HL-60 (cell line): ENCODE data around the gene BACE1-AS.

Source experiments
- DNase-seq, 2 experiments: peaks; one replicate each; pipeline ENCODE4 v3.0.0-alpha.2; 2010 to 2020; ENCODE audit warnings: low read depth in 1 of 2, low spot score in 1 of 2
- H3K27ac ChIP-seq: fragments of 250-450 bp; sonication (Bioruptor Pico); replicated peaks from 2 replicates; pipeline ENCODE4 v1.5.1; 2020; ENCODE audit warnings: mild to moderate bottlenecking, moderate library complexity
- H3K27me3 ChIP-seq: fragments of 250-450 bp; sonication (Bioruptor Pico); 2 replicates; pipeline ENCODE4 v1.5.1; 2021; ENCODE audit warnings: mild to moderate bottlenecking, moderate library complexity; ENCODE audit not compliant: insufficient read depth, poor library complexity, severe bottlenecking
- H3K4me3 ChIP-seq: replicated peaks from 2 replicates; pipeline ENCODE4 v1.5.1; 2011; ENCODE audit warnings: mild to moderate bottlenecking, control low read depth, low read length; ENCODE audit not compliant: insufficient read depth
- GABPA ChIP-seq: IDR thresholded peaks from 2 replicates; pipeline ENCODE4 v1.6.1; 2012; ENCODE audit warnings: low read depth
- POLR2AphosphoS5 ChIP-seq: IDR thresholded peaks from 2 replicates; pipeline ENCODE4 v1.6.1; 2012; ENCODE audit warnings: low read depth
- SPI1 ChIP-seq: IDR thresholded peaks from 2 replicates; pipeline ENCODE4 v1.6.1; 2012; ENCODE audit warnings: low read depth, mild to moderate bottlenecking, borderline replicate concordance
- TF ChIP-seq, protein P1 (sequence below): IDR thresholded peaks from one replicate; pipeline ENCODE4 v1.5.1; 2011; ENCODE audit warnings: low read length, control low read depth, inconsistent platforms; ENCODE audit not compliant: insufficient read depth
- TF ChIP-seq, protein P2 (sequence below): IDR thresholded peaks from 2 replicates; pipeline ENCODE4 v1.6.1; 2012; ENCODE audit warnings: low read depth; ENCODE audit not compliant: insufficient replicate concordance

The BACE1-AS gene

DNA sequence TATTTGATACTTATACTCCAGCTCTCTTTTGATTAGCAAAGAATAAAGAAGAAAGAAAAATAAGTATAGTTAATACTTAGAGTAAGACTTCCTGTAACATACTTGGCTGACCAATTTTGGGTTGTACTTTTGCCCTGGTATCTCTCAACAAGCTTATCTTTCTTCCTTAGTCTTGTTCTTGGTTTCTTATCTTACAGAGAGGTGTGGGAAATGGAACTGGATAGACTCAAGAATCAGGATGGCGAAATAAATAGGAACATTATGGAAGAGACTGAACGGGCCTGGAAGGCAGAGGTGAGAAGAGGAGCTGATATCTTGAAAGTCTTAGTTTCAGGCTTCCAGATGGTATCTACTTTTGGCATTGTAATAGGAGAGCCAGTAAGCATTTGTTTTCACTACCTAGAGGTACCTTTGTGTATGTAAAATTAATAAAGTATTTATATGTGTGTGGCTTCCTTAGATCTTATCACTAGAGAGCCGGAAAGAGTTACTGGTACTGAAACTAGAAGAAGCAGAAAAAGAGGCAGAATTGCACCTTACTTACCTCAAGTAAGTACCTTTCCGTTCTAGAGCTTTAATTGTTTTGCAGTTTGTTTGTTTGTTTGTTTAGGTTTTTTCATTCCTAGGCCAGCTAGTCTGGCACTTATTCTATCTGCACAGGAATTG, 11.3 kb upstream of the BACE1-AS start:
- no peak overlapping the region for H3K4me3 ChIP-seq
- H3K27me3 ChIP-seq = no peaks in the 10 kb centered on the region
- H3K27ac ChIP-seq = no peak overlapping the region
- no peak for DNase-seq
- TF ChIP-seq SPI1 (no peak), POLR2AphosphoS5 (no peak), GABPA (no peak)
- TF ChIP-seq, protein P1, sequence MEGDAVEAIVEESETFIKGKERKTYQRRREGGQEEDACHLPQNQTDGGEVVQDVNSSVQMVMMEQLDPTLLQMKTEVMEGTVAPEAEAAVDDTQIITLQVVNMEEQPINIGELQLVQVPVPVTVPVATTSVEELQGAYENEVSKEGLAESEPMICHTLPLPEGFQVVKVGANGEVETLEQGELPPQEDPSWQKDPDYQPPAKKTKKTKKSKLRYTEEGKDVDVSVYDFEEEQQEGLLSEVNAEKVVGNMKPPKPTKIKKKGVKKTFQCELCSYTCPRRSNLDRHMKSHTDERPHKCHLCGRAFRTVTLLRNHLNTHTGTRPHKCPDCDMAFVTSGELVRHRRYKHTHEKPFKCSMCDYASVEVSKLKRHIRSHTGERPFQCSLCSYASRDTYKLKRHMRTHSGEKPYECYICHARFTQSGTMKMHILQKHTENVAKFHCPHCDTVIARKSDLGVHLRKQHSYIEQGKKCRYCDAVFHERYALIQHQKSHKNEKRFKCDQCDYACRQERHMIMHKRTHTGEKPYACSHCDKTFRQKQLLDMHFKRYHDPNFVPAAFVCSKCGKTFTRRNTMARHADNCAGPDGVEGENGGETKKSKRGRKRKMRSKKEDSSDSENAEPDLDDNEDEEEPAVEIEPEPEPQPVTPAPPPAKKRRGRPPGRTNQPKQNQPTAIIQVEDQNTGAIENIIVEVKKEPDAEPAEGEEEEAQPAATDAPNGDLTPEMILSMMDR = no peak
- TF ChIP-seq, protein P2, sequence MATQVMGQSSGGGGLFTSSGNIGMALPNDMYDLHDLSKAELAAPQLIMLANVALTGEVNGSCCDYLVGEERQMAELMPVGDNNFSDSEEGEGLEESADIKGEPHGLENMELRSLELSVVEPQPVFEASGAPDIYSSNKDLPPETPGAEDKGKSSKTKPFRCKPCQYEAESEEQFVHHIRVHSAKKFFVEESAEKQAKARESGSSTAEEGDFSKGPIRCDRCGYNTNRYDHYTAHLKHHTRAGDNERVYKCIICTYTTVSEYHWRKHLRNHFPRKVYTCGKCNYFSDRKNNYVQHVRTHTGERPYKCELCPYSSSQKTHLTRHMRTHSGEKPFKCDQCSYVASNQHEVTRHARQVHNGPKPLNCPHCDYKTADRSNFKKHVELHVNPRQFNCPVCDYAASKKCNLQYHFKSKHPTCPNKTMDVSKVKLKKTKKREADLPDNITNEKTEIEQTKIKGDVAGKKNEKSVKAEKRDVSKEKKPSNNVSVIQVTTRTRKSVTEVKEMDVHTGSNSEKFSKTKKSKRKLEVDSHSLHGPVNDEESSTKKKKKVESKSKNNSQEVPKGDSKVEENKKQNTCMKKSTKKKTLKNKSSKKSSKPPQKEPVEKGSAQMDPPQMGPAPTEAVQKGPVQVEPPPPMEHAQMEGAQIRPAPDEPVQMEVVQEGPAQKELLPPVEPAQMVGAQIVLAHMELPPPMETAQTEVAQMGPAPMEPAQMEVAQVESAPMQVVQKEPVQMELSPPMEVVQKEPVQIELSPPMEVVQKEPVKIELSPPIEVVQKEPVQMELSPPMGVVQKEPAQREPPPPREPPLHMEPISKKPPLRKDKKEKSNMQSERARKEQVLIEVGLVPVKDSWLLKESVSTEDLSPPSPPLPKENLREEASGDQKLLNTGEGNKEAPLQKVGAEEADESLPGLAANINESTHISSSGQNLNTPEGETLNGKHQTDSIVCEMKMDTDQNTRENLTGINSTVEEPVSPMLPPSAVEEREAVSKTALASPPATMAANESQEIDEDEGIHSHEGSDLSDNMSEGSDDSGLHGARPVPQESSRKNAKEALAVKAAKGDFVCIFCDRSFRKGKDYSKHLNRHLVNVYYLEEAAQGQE = no peak

DNA sequence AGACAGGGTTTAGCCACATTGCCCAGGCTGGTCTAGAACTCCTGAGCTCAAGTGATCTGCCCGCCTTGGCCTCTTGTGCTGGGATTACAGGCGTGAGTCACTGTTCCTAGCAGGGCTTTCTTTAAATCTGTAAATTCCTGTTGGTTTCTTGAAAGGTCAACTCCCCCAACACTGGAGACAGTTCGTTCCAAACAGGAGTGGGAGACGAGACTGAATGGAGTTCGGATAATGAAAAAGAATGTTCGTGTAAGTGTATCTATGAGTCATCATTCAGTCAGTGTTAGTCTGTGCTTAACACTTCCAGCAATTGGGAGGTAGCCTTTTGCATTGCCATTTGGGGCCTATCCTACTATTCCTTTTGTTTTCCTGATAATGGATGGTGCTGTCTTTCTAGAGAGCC, 10.0 kb upstream of the BACE1-AS start:
- Histone ChIP-seq H3K27me3 (no peaks in the 10 kb centered on the region), H3K4me3 (no peak overlapping the region), H3K27ac (no peak overlapping the region)
- TF ChIP-seq GABPA (no peak), SPI1 (no peak), POLR2AphosphoS5 (no peak)
- TF ChIP-seq, protein P1 = no peak
- TF ChIP-seq, protein P2 = no peak
- DNase-seq = no peak

DNA sequence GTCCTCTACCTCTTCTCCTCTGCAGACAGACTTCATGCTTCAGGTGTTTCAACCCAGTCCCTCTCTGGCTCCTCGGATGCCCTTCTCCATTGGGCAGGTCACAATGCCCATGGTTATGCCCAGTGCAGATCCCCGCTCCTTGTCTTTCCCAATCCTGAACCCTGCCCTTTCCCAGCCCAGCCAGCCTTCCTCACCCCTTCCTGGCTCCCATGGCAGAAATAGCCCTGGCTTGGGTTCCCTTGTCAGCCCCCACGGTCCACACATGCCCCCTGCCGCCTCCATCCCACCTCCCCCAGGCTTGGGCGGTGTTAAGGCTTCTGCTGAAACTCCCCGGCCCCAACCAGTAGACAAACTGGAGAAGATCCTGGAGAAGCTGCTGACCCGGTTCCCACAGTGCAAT, 9.3 kb upstream of the BACE1-AS start:
- Histone ChIP-seq H3K27ac (no peak overlapping the region), H3K27me3 (no peaks in the 10 kb centered on the region), H3K4me3 (no peak overlapping the region)
- DNase-seq = no peak
- TF ChIP-seq, protein P1 = no peak
- TF ChIP-seq SPI1 (no peak), GABPA (no peak), POLR2AphosphoS5 (no peak)
- TF ChIP-seq, protein P2 = no peak
